Measurements from ENCODE around the gene WDR11. TPM values are rescaled to one million over a fixed set of nuclear protein-coding genes. Genes with fewer than 3 reads are reported as not detected.
"Not testable (repeated sequence)": the region's sequence is repeated elsewhere in the genome, so short reads cannot be mapped to it uniquely, and the experiment has no call there.

Gene WDR11
- total RNA-seq, 2 experiments from 2014 or later = 43.3 to 47.1 TPM

GRCh38 chr10:120917521-120918250 lies 66.5 kb downstream of the WDR11 start:
- Histone ChIP-seq H2AFZ (ENCODE audit: low read length) (no peak overlapping the region), H3K27ac (ENCODE audit: low read depth, low read length, poor library complexity, severe bottlenecking) (no peak overlapping the region), H3K4me1 (ENCODE audit: insufficient read depth, low read length, poor library complexity, severe bottlenecking) (no peaks in the 10 kb centered on the region), H3K4me3 (ENCODE audit: low read depth, low read length, poor library complexity, severe bottlenecking) (no peak overlapping the region), H4K20me1 (ENCODE audit: insufficient read depth, low read length) (no peaks in the 10 kb centered on the region), H3K9me3 (ENCODE audit: low read length) (no peaks in the 10 kb centered on the region), H3K36me3 (ENCODE audit: insufficient read depth, low read length) (no peaks in the 10 kb centered on the region), H3K79me2 (ENCODE audit: insufficient read depth, low read depth, low read length) (no peaks in the 10 kb centered on the region), H3K9me2 (ENCODE audit: insufficient read depth, low read length) (no peaks in the 10 kb centered on the region), H3K4me2 (ENCODE audit: low read length) (no peak overlapping the region)
- TF ChIP-seq EZH2phosphoT487 (IDR thresholded peaks at IDR 0.05; ENCODE audit: borderline replicate concordance, low read depth, low read length) (no peak), CTCF (conservative IDR thresholded peaks at IDR 0.05; ENCODE audit: low read length) (no peak)
- no TSS peak for BruUV-seq (replicated peaks)
- ChIA-PET POLR2A (interaction anchor here (0.6 to 1.6 kb wide), 2 partner anchors 9 to 15 kb away, joined by 3 to 4 read pairs; no protein-coding TSS in a partner anchor), CTCF (ENCODE audit: unreplicated experiment) (no interaction called here)
- intact Hi-C loops (cut with micrococcal nuclease; ENCODE audit: unreplicated experiment) = no loop called here
- no peak for DNase-seq (ENCODE audit: low spot score)

- H2AFZ ChIP-seq (ENCODE audit: low read length); H3K27ac ChIP-seq (ENCODE audit: low read depth, low read length, poor library complexity, severe bottlenecking); H3K79me2 ChIP-seq (ENCODE audit: insufficient read depth, low read depth, low read length); H3K4me3 ChIP-seq (ENCODE audit: low read depth, low read length, poor library complexity, severe bottlenecking); CTCF ChIA-PET (ENCODE audit: unreplicated experiment); intact Hi-C loops (cut with micrococcal nuclease; ENCODE audit: unreplicated experiment); BruUV-seq (replicated peaks); H4K20me1 ChIP-seq (ENCODE audit: insufficient read depth, low read length); DNase-seq (ENCODE audit: low spot score); H3K9me2 ChIP-seq (ENCODE audit: insufficient read depth, low read length); H3K9me3 ChIP-seq (ENCODE audit: low read length); POLR2A ChIA-PET; H3K4me1 ChIP-seq (ENCODE audit: insufficient read depth, low read length, poor library complexity, severe bottlenecking); H3K36me3 ChIP-seq (ENCODE audit: insufficient read depth, low read length); H3K4me2 ChIP-seq (ENCODE audit: low read length): not testable (repeated sequence)
These were observed 72.7 kb downstream of the WDR11 start for GRCh38 chr10:120923886-120924285.

GRCh38 chr10:120926611-120927010 lies 75.4 kb downstream of the WDR11 start:
- POLR2A ChIA-PET = interaction anchor here (0.6 kb wide), 2 partner anchors 339 to 808 kb away, joined by 3 read pairs; no protein-coding TSS in a partner anchor
- H3K9me2 ChIP-seq (ENCODE audit: insufficient read depth, low read length) = no peaks in the 10 kb centered on the region
- H3K4me2 ChIP-seq (ENCODE audit: low read length) = no peak overlapping the region
- H3K27ac ChIP-seq (ENCODE audit: low read depth, low read length, poor library complexity, severe bottlenecking) = no peak overlapping the region
- no peak overlapping the region for H3K4me3 ChIP-seq (ENCODE audit: low read depth, low read length, poor library complexity, severe bottlenecking)
- no peaks in the 10 kb centered on the region for H3K9me3 ChIP-seq (ENCODE audit: low read length)
- no peaks in the 10 kb centered on the region for H3K79me2 ChIP-seq (ENCODE audit: insufficient read depth, low read depth, low read length)
- CTCF ChIA-PET (ENCODE audit: unreplicated experiment) = no interaction called here
- no peak overlapping the region for H2AFZ ChIP-seq (ENCODE audit: low read length)
- intact Hi-C loops (cut with micrococcal nuclease; ENCODE audit: unreplicated experiment) = no loop called here
- H4K20me1 ChIP-seq (ENCODE audit: insufficient read depth, low read length) = no peaks in the 10 kb centered on the region
- no peak for DNase-seq (ENCODE audit: low spot score)
- no TSS peak for BruUV-seq (replicated peaks)
- TF ChIP-seq CTCF (conservative IDR thresholded peaks at IDR 0.05; ENCODE audit: low read length) = no peak
- no peak for TF ChIP-seq EZH2phosphoT487 (IDR thresholded peaks at IDR 0.05; ENCODE audit: borderline replicate concordance, low read depth, low read length)
- no peaks in the 10 kb centered on the region for H3K4me1 ChIP-seq (ENCODE audit: insufficient read depth, low read length, poor library complexity, severe bottlenecking)
- H3K36me3 ChIP-seq (ENCODE audit: insufficient read depth, low read length) = no peaks in the 10 kb centered on the region

Data from OCI-LY7 (cell line).